ENCODE measurements around the gene TPRN. TPM values are rescaled to one million over a fixed set of nuclear protein-coding genes. Genes with fewer than 3 reads are reported as not detected.
A peak's percentile ranks its signal among the peaks of the same experiment; 100 is the strongest.

The TPRN gene
- total RNA-seq, 2 donors from 2014 or later = 90.0 to 91.3 TPM

- Histone ChIP-seq H3K27me3 (peaks cover 0 to 9% of the 10 kb centered on the region in 2 donors), H3K9me3 (no peaks in the 10 kb centered on the region), H3K4me3 (no peak overlapping the region), H3K4me1 (peaks cover 41% of the 10 kb centered on the region), H3K27ac (no peak overlapping the region), H3K36me3 (replicated peaks in 1 of 2; ENCODE audit: insufficient read depth in 1 of 2, low read depth in 2 of 2) (no peaks in the 10 kb centered on the region)
- DNase-seq (peak in 2 of 4 donors; percentile 25 to 41), ATAC-seq (no peak)
- intact Hi-C loops (cut with DNase I) = loop anchor here (5.0 kb wide), 1 partner anchor 36 kb away; no protein-coding TSS in a partner anchor
- 0 to 3% methylated on average over 3 to 53 of the region's 57 CpGs for WGBS, 2 donors
- no peak for TF ChIP-seq POLR2A (IDR thresholded peaks at IDR 0.05)
- TF ChIP-seq CTCF (IDR thresholded peaks at IDR 0.05) = no peak
Observed at GRCh38 chr9:137167747-137168572, 32.6 kb downstream of the TPRN start.

- intact Hi-C loops (cut with DNase I) = loop anchor here (5.0 kb wide), 1 partner anchor 35 kb away; no protein-coding TSS in a partner anchor
- Histone ChIP-seq H3K9me3 (no peaks in the 10 kb centered on the region), H3K27ac (no peak overlapping the region), H3K4me1 (peaks cover 48% of the 10 kb centered on the region), H3K4me3 (no peak overlapping the region), H3K36me3 (replicated peaks in 1 of 2; ENCODE audit: insufficient read depth in 1 of 2, low read depth in 2 of 2) (no peaks in the 10 kb centered on the region), H3K27me3 (peaks cover 0 to 13% of the 10 kb centered on the region in 2 donors)
- DNase-seq (no peak), ATAC-seq (no peak)
- 16 to 30% methylated on average over 14 to 43 of the region's 44 CpGs for WGBS, 2 donors
- TF ChIP-seq POLR2A (IDR thresholded peaks at IDR 0.05) (no peak), CTCF (IDR thresholded peaks at IDR 0.05) (no peak)
Observed at GRCh38 chr9:137167277-137167746, 33.2 kb downstream of the TPRN start.

- Histone ChIP-seq H3K27me3 (peaks cover 0 to 17% of the 10 kb centered on the region in 2 donors), H3K27ac (no peak overlapping the region), H3K4me3 (no peak overlapping the region), H3K36me3 (replicated peaks in 1 of 2; ENCODE audit: insufficient read depth in 1 of 2, low read depth in 2 of 2) (no peaks in the 10 kb centered on the region), H3K9me3 (no peaks in the 10 kb centered on the region), H3K4me1 (peaks cover 55% of the 10 kb centered on the region)
- no peak for DNase-seq
- WGBS, 2 donors = 66 to 88% methylated on average over 9 to 21 of the region's 22 CpGs
- intact Hi-C loops (cut with DNase I) = loop anchor here (5.0 kb wide), 1 partner anchor 34 kb away; no protein-coding TSS in a partner anchor
- no peak for ATAC-seq
- TF ChIP-seq CTCF (IDR thresholded peaks at IDR 0.05) (no peak), POLR2A (IDR thresholded peaks at IDR 0.05) (no peak)
Observed at GRCh38 chr9:137166380-137167229, 33.9 kb downstream of the TPRN start.

- intact Hi-C loops (cut with DNase I) = loop anchor here (5.0 kb wide), 1 partner anchor 33 kb away; no protein-coding TSS in a partner anchor
- DNase-seq = no peak
- ATAC-seq = no peak
- no peak overlapping the region for H3K4me3 ChIP-seq
- peaks cover 0 to 27% of the 10 kb centered on the region in 2 donors for H3K27me3 ChIP-seq
- peaks cover 56% of the 10 kb centered on the region for H3K4me1 ChIP-seq
- no peak for TF ChIP-seq CTCF (IDR thresholded peaks at IDR 0.05)
- no peak for TF ChIP-seq POLR2A (IDR thresholded peaks at IDR 0.05)
- H3K36me3 ChIP-seq (replicated peaks in 1 of 2; ENCODE audit: insufficient read depth in 1 of 2, low read depth in 2 of 2) = no peaks in the 10 kb centered on the region
- H3K9me3 ChIP-seq = no peaks in the 10 kb centered on the region
- no peak overlapping the region for H3K27ac ChIP-seq
- WGBS, 2 donors = 84 to 87% methylated on average over 32 of the region's 32 CpGs
Observed at GRCh38 chr9:137165250-137165836, 35.2 kb downstream of the TPRN start.

Measured in body of pancreas (tissue), 4 donors.